ENCODE measurements around the gene DLG5.

GRCh38 chr10:77799352-77799751, 127.2 kb downstream of the DLG5 start:
- TF ChIP-seq ZNF837 (tag by site-specific recombination; IDR thresholded peaks at IDR 0.05) (no peak), CTCF (tag by site-specific recombination; IDR thresholded peaks at IDR 0.05) (no peak), ZNF175 (tag by site-specific recombination; IDR thresholded peaks at IDR 0.05) (no peak), SCRT2 (tag by site-specific recombination; IDR thresholded peaks at IDR 0.05) (no peak)

Measured in HEK293 (cell line).